Prostate gland (tissue), 2 donors: ENCODE data around the gene CERCAM. TPM values are rescaled to one million over a fixed set of nuclear protein-coding genes. Genes with fewer than 3 reads are reported as not detected.

Source experiments
- DNase-seq: peaks from one replicate; pipeline ENCODE4 v3.0.0-alpha.2; 2019; ENCODE audit warnings: low spot score
- H3K27ac ChIP-seq, 2 donors: fragments of 200-600 bp; sonication (generic); 2 replicates each; pipeline ENCODE4 v1.5.1; 2017 to 2019
- H3K27me3 ChIP-seq: fragments of 200-600 bp; sonication (generic); replicated peaks from 2 replicates; pipeline ENCODE4 v1.5.1; 2019; ENCODE audit not compliant: insufficient read depth
- H3K36me3 ChIP-seq, 2 donors: fragments of 200-600 bp; sonication (generic); 1 replicate in 1 of 2; 2 replicates in 1 of 2; pipeline versions ENCODE4 v1.5.1 to v1.8.1; 2017 to 2019
- H3K4me1 ChIP-seq: fragments of 200-600 bp; sonication (generic); replicated peaks from 2 replicates; pipeline ENCODE4 v1.5.1; 2019
- H3K4me3 ChIP-seq, 2 donors: fragments of 200-600 bp; sonication (generic); 2 replicates each; pipeline ENCODE4 v1.5.1; 2017 to 2019
- H3K9me3 ChIP-seq: fragments of 200-600 bp; sonication (generic); 2 replicates; pipeline ENCODE4 v1.5.1; 2017
- CTCF ChIP-seq, 4 experiments: fragments of 200-600 bp in 2 of 4; fragments of 450-650 bp in 2 of 4; sonication (generic) in 2 of 4; IDR thresholded peaks; 1 replicate in 3 of 4; 2 replicates in 1 of 4; pipeline ENCODE4 v1.5.1; 2016 to 2019; ENCODE audit warnings: antibody characterized with exemption in 4 of 4, mild to moderate bottlenecking in 2 of 4, moderate library complexity in 2 of 4
- POLR2A ChIP-seq: fragments of 450-650 bp; IDR thresholded peaks from one replicate; pipeline ENCODE4 v1.6.1; 2016; ENCODE audit warnings: antibody characterized with exemption, mild to moderate bottlenecking
- POLR2AphosphoS5 ChIP-seq: sonication (generic); formaldehyde crosslinking; IDR thresholded peaks from one replicate; pipeline ENCODE4 v1.6.1; 2017; ENCODE audit warnings: antibody characterized with exemption
- WGBS: methylation state at CpG from one replicate; pipeline ENCODE4 v1.1.5; 2018; 5-methylcytosine and 5-hydroxymethylcytosine counted together
- intact Hi-C: fragments of 100-400 bp; cut with DNase I; formaldehyde crosslinking; loops from one replicate; pipeline ENCODE4 v1.14.2; 2022
- total RNA-seq, 2 donors: library from RNA; depleted of rRNA; stranded (reverse); fragments of >200 nt; gene quantifications; one replicate each; pipeline ENCODE4 v1.1.0, GENCODE V29; 2016

CERCAM gene
- total RNA-seq, 2 donors from 2014 or later = 25.3 to 30.5 TPM

- H3K9me3 ChIP-seq = no peaks in the 10 kb centered on the region
- H3K36me3 ChIP-seq = peaks cover 5 to 7% of the 10 kb centered on the region in 2 donors
- H3K4me1 ChIP-seq = no peaks in the 10 kb centered on the region
- intact Hi-C loops = no loop called here
- no peak overlapping the region for H3K4me3 ChIP-seq
- H3K27ac ChIP-seq = no peak overlapping the region
- WGBS = 84% methylated on average over 8 of the region's 8 CpGs
- H3K27me3 ChIP-seq = no peaks in the 10 kb centered on the region
- no peak for DNase-seq
- TF ChIP-seq CTCF (IDR thresholded peaks at IDR 0.05) = no peak
- TF ChIP-seq POLR2A = no peak
- TF ChIP-seq POLR2AphosphoS5 = no peak
Observed at GRCh38 chr9:128390813-128391711, 29.6 kb upstream of the CERCAM start.

GRCh38 chr9:128391956-128392301 is 28.7 kb upstream of the CERCAM start:
- Histone ChIP-seq H3K9me3 (no peaks in the 10 kb centered on the region), H3K4me3 (no peak overlapping the region), H3K4me1 (no peaks in the 10 kb centered on the region), H3K36me3 (peaks cover 5 to 7% of the 10 kb centered on the region in 2 donors), H3K27me3 (no peaks in the 10 kb centered on the region), H3K27ac (no peak overlapping the region)
- no peak for TF ChIP-seq CTCF (IDR thresholded peaks at IDR 0.05)
- no peak for TF ChIP-seq POLR2A
- no peak for TF ChIP-seq POLR2AphosphoS5
- no peak for DNase-seq
- intact Hi-C loops = no loop called here
- 93% methylated on average over 21 of the region's 21 CpGs for WGBS

- TF ChIP-seq CTCF (IDR thresholded peaks at IDR 0.05) (no peak), POLR2AphosphoS5 (no peak), POLR2A (no peak)
- intact Hi-C loops = no loop called here
- Histone ChIP-seq H3K36me3 (peaks cover 4 to 7% of the 10 kb centered on the region in 2 donors), H3K4me1 (no peaks in the 10 kb centered on the region), H3K4me3 (no peak overlapping the region), H3K27me3 (no peaks in the 10 kb centered on the region), H3K9me3 (no peaks in the 10 kb centered on the region), H3K27ac (no peak overlapping the region)
- 85% methylated on average over 87 of the region's 88 CpGs for WGBS
- no peak for DNase-seq
Observed at GRCh38 chr9:128392302-128393144, 28.1 kb upstream of the CERCAM start.

- Histone ChIP-seq H3K4me1 (no peaks in the 10 kb centered on the region), H3K36me3 (peaks cover 0 to 3% of the 10 kb centered on the region in 2 donors), H3K27me3 (no peaks in the 10 kb centered on the region), H3K27ac (no peak overlapping the region), H3K9me3 (no peaks in the 10 kb centered on the region), H3K4me3 (no peak overlapping the region)
- 72% methylated on average over 52 of the region's 56 CpGs for WGBS
- TF ChIP-seq POLR2A (no peak), CTCF (IDR thresholded peaks at IDR 0.05) (no peak), POLR2AphosphoS5 (no peak)
- intact Hi-C loops = no loop called here
- no peak for DNase-seq
Observed at GRCh38 chr9:128393145-128393775, 27.4 kb upstream of the CERCAM start.
